ENCODE data around the gene HSD11B1L. TPM values are rescaled to one million over a fixed set of nuclear protein-coding genes. Genes with fewer than 3 reads are reported as not detected.
"Not testable (repeated sequence)": the region's sequence is repeated elsewhere in the genome, so short reads cannot be mapped to it uniquely, and the experiment has no call there.

Gene HSD11B1L
- polyA plus RNA-seq, 6 donors from 2014 or later: 1.1 to 6.5 (median 2.6) TPM

GRCh38 chr19:5719274-5719960 is 38.6 kb downstream of the HSD11B1L start:
- H3K36me3 Mint-ChIP-seq: no peaks in the 10 kb centered on the region
- H3K4me1 Mint-ChIP-seq: peaks cover 10 to 29% (median 21%) of the 10 kb centered on the region in 3 donors
- ATAC-seq (ENCODE audit: low read depth in 2 of 2): no peak
- DNase-seq: no peak
- H3K4me3 Mint-ChIP-seq: peak overlapping the region; percentile 85 to 98 (median 95)
- H3K9me3 Mint-ChIP-seq: no peaks in the 10 kb centered on the region
- H3K27me3 Mint-ChIP-seq: no peaks in the 10 kb centered on the region
- peak overlapping the region; percentile 92 to 98 (median 98) for H3K27ac Mint-ChIP-seq

- Mint-ChIP-seq H3K27ac (peak within 1 kb of the TSS; percentile 92 to 98 (median 98)), H3K36me3 (no peaks in the 10 kb centered on the region), H3K4me3 (peak within 1 kb of the TSS; percentile 85 to 98 (median 95)), H3K9me3 (no peaks in the 10 kb centered on the region), H3K27me3 (peaks cover 0 to 5% (median 0%) of the 10 kb centered on the region in 3 donors), H3K4me1 (peaks cover 10 to 29% (median 21%) of the 10 kb centered on the region in 3 donors)
- peak; percentile 86 for ATAC-seq (ENCODE audit: low read depth in 2 of 2)
- DNase-seq: peak; percentile 99
These were observed 39.3 kb downstream of the HSD11B1L start, which contains the start of the genes CATSPERD and LONP1 for GRCh38 chr19:5719961-5720790. Gene CATSPERD (plus strand): TSS chr19:5720637. CDS start chr19:5720738, 101 bp downstream. Gene LONP1 (minus strand): TSS chr19:5720146. CDS start chr19:5720132, 14 bp downstream.

GRCh38 chr19:5727453-5728050 is 46.7 kb downstream of the HSD11B1L start:
- ATAC-seq (ENCODE audit: low read depth in 2 of 2) (no peak), DNase-seq (no peak)
- Mint-ChIP-seq H3K9me3 (peaks cover 0 to 3% (median 0%) of the 10 kb centered on the region in 7 donors), H3K4me3 (no peak overlapping the region), H3K27ac (no peak overlapping the region), H3K27me3 (peaks cover 6 to 14% (median 10%) of the 10 kb centered on the region in 3 donors), H3K4me1 (no peaks in the 10 kb centered on the region), H3K36me3 (no peaks in the 10 kb centered on the region)

- H3K9me3 Mint-ChIP-seq; H3K4me1 Mint-ChIP-seq; H3K27me3 Mint-ChIP-seq; DNase-seq; ATAC-seq (ENCODE audit: low read depth in 2 of 2); H3K4me3 Mint-ChIP-seq; H3K36me3 Mint-ChIP-seq: not testable (repeated sequence)
- peak overlapping the region in 1 of 6 donors; percentile 58 for H3K27ac Mint-ChIP-seq
These were observed 52.3 kb downstream of the HSD11B1L start for GRCh38 chr19:5733172-5733571.

Other genes with a start within 250 kb of the HSD11B1L start
- gene ZNRF4, start 225.6 kb upstream of the HSD11B1L start, polyA plus RNA-seq (ENCODE audit: low read depth in 6 of 6): not detected
- under 1 TPM in 3 of 6 donors, not detected in 3; 0.08 to 0.32 (median 0.12) TPM for gene TINCR, start 113.1 kb upstream of the HSD11B1L start, polyA plus RNA-seq (ENCODE audit: low read depth in 6 of 6)
- 10 to 100 TPM; 19.9 to 56.0 (median 29.3) TPM for gene SAFB2, start 58.3 kb upstream of the HSD11B1L start, polyA plus RNA-seq (ENCODE audit: low read depth in 6 of 6)
- gene SAFB, start 57.9 kb upstream of the HSD11B1L start, polyA plus RNA-seq (ENCODE audit: low read depth in 6 of 6): 100 to 1,000 TPM in 1 of 6 donors, 10 to 100 TPM in 5; 18.3 to 119 (median 43.4) TPM
- gene MICOS13, start 511 bp upstream of the HSD11B1L start, polyA plus RNA-seq (ENCODE audit: low read depth in 6 of 6): 100 to 1,000 TPM in 2 of 6 donors, 10 to 100 TPM in 4; 74.0 to 101 (median 86.6) TPM
- 1,000 to 10,000 TPM; 1,207 to 2,143 (median 1,738) TPM for gene RPL36, start 9.3 kb downstream of the HSD11B1L start, polyA plus RNA-seq (ENCODE audit: low read depth in 6 of 6)
- 10 to 100 TPM; 16.7 to 40.6 (median 21.7) TPM for gene LONP1, start 39.1 kb downstream of the HSD11B1L start, polyA plus RNA-seq (ENCODE audit: low read depth in 6 of 6)
- gene CATSPERD, start 39.6 kb downstream of the HSD11B1L start, polyA plus RNA-seq (ENCODE audit: low read depth in 6 of 6): not detected
- gene PRR22, start 103.7 kb downstream of the HSD11B1L start, polyA plus RNA-seq (ENCODE audit: low read depth in 6 of 6): under 1 TPM in 3 of 6 donors, not detected in 3; 0.25 to 0.28 (median 0.25) TPM
- 10 to 100 TPM; 27.1 to 45.2 (median 35.5) TPM for gene DUS3L, start 110.1 kb downstream of the HSD11B1L start, polyA plus RNA-seq (ENCODE audit: low read depth in 6 of 6)
- under 1 TPM in 2 of 6 donors, not detected in 4; 0.28 to 0.29 TPM for gene NRTN, start 124.0 kb downstream of the HSD11B1L start, polyA plus RNA-seq (ENCODE audit: low read depth in 6 of 6)
- gene FUT6, start 158.7 kb downstream of the HSD11B1L start, polyA plus RNA-seq (ENCODE audit: low read depth in 6 of 6): not detected
- gene FUT3, start 170.4 kb downstream of the HSD11B1L start, polyA plus RNA-seq (ENCODE audit: low read depth in 6 of 6): not detected
- under 1 TPM in 1 of 6 donors, not detected in 5; 0.30 TPM for gene FUT5, start 189.5 kb downstream of the HSD11B1L start, polyA plus RNA-seq (ENCODE audit: low read depth in 6 of 6)
- 100 to 1,000 TPM; 288 to 317 (median 302) TPM for gene NDUFA11, start 222.8 kb downstream of the HSD11B1L start, polyA plus RNA-seq (ENCODE audit: low read depth in 6 of 6)
- gene VMAC, start 223.8 kb downstream of the HSD11B1L start, polyA plus RNA-seq (ENCODE audit: low read depth in 6 of 6): 1 to 10 TPM; 5.1 to 6.8 (median 5.9) TPM
- 1 to 10 TPM in 5 of 6 donors, not detected in 1; 1.1 to 4.4 (median 2.0) TPM for gene CAPS, start 233.2 kb downstream of the HSD11B1L start, polyA plus RNA-seq (ENCODE audit: low read depth in 6 of 6)